Adrenal gland (tissue), 5 donors: Measurements from ENCODE around the gene RBKS.

ENCODE experiments used
- POLR2A ChIP-seq, 2 donors: fragments of 450-650 bp; IDR thresholded peaks; one replicate each; pipeline ENCODE4 v1.6.1; 2017; ENCODE audit warnings: antibody characterized with exemption in 2 of 2, mild to moderate bottlenecking in 2 of 2, moderate library complexity in 1 of 2
- TF ChIP-seq, protein P1 (sequence below), 6 experiments: fragments of 450-650 bp in 4 of 6; fragments of 200-600 bp in 2 of 6; sonication (generic) in 1 of 6; IDR thresholded peaks; 1 replicate in 5 of 6; 2 replicates in 1 of 6; pipeline versions ENCODE4 v1.5.1 to v1.8.0; 2016 to 2021; ENCODE audit warnings: antibody characterized with exemption in 6 of 6, mild to moderate bottlenecking in 2 of 6, moderate library complexity in 1 of 6
- donor health status: DM: no; HTN: no; CAD: no.

DNA sequence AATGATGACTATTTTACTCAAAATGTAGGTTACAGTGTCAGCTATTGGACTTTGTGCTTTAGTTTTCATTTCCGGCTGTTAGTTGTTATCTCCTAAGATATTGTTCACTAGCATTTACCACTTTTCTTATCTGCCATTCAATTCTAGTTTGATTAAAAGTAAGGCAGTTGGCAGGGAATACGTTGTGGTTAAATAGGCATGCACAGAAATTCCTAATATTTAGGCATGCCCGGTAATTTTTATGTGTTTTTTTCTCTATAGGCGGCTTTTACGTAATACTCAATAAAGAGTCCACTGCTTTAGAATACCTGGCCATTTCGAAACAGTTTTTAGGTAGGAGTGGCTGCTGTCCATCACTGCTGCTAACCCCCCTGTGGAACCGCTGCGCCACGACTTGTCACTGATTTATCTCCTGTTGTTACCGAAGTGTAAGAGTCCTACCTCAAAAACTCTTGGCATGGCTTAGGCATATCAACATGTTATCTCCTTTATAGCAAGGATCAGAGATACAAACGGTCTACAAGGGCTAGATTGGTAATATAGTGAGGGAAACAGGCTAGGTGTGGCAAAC lies 39.8 kb upstream of the RBKS start:
- no peak for TF ChIP-seq POLR2A (IDR thresholded peaks at IDR 0.05)
- TF ChIP-seq, protein P1, sequence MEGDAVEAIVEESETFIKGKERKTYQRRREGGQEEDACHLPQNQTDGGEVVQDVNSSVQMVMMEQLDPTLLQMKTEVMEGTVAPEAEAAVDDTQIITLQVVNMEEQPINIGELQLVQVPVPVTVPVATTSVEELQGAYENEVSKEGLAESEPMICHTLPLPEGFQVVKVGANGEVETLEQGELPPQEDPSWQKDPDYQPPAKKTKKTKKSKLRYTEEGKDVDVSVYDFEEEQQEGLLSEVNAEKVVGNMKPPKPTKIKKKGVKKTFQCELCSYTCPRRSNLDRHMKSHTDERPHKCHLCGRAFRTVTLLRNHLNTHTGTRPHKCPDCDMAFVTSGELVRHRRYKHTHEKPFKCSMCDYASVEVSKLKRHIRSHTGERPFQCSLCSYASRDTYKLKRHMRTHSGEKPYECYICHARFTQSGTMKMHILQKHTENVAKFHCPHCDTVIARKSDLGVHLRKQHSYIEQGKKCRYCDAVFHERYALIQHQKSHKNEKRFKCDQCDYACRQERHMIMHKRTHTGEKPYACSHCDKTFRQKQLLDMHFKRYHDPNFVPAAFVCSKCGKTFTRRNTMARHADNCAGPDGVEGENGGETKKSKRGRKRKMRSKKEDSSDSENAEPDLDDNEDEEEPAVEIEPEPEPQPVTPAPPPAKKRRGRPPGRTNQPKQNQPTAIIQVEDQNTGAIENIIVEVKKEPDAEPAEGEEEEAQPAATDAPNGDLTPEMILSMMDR (IDR thresholded peaks at IDR 0.05) = no peak
